NCI-H1436 treated with DMSO at 0.1 percent for 48 hours (cell line): ENCODE results near the gene APBB1IP.
"Not testable (repeated sequence)": the region's sequence is repeated elsewhere in the genome, so short reads cannot be mapped to it uniquely, and the experiment has no call there.

Source experiments
- DNase-seq: peaks from one replicate; lab custom pipeline; 2025; lab: John Stamatoyannopoulos, UW

APBB1IP gene

GRCh38 chr10:26477501-26477900 lies 39.4 kb downstream of the APBB1IP start:
- DNase-seq, result no peak

- no peak for DNase-seq
Observed at GRCh38 chr10:26478061-26478460, 39.9 kb downstream of the APBB1IP start.

- DNase-seq, result no peak
Observed at GRCh38 chr10:26479766-26480492, 41.8 kb downstream of the APBB1IP start.

- no peak for DNase-seq
Observed at GRCh38 chr10:26481315-26481692, 43.2 kb downstream of the APBB1IP start.

GRCh38 chr10:26481914-26482550 lies 43.9 kb downstream of the APBB1IP start:
- no peak for DNase-seq

GRCh38 chr10:26483554-26483953 lies 45.4 kb downstream of the APBB1IP start:
- no peak for DNase-seq

GRCh38 chr10:26485150-26485941 lies 47.2 kb downstream of the APBB1IP start:
- DNase-seq, result no peak

GRCh38 chr10:26486304-26486703 lies 48.2 kb downstream of the APBB1IP start:
- DNase-seq, result no peak

GRCh38 chr10:26486990-26487850 lies 49.1 kb downstream of the APBB1IP start:
- no peak for DNase-seq

GRCh38 chr10:26488344-26488743 lies 50.2 kb downstream of the APBB1IP start:
- no peak for DNase-seq

- no peak for DNase-seq
Observed at GRCh38 chr10:26489081-26489480, 50.9 kb downstream of the APBB1IP start.

GRCh38 chr10:26490367-26490766 lies 52.2 kb downstream of the APBB1IP start:
- not testable (repeated sequence) for DNase-seq

- no peak for DNase-seq
Observed at GRCh38 chr10:26491276-26491675, 53.1 kb downstream of the APBB1IP start.

GRCh38 chr10:26491934-26492333 lies 53.8 kb downstream of the APBB1IP start:
- no peak for DNase-seq

- DNase-seq, result not testable (repeated sequence)
Observed at GRCh38 chr10:26492725-26493124, 54.6 kb downstream of the APBB1IP start.

GRCh38 chr10:26494018-26494417 lies 55.9 kb downstream of the APBB1IP start:
- no peak for DNase-seq

- DNase-seq, result no peak
Observed at GRCh38 chr10:26499426-26499825, 61.3 kb downstream of the APBB1IP start.

GRCh38 chr10:26502986-26503385 lies 64.8 kb downstream of the APBB1IP start:
- DNase-seq, result no peak

GRCh38 chr10:26503911-26504310 lies 65.8 kb downstream of the APBB1IP start:
- DNase-seq, result no peak

- not testable (repeated sequence) for DNase-seq
Observed at GRCh38 chr10:26504429-26504828, 66.3 kb downstream of the APBB1IP start.

GRCh38 chr10:26505491-26505890 lies 67.3 kb downstream of the APBB1IP start:
- no peak for DNase-seq

- no peak for DNase-seq
Observed at GRCh38 chr10:26506736-26507135, 68.6 kb downstream of the APBB1IP start.
